HCT116 (cell line): Measurements from ENCODE around the gene MED15. TPM values are rescaled to one million over a fixed set of nuclear protein-coding genes. Genes with fewer than 3 reads are reported as not detected.
"Not testable (repeated sequence)": the region's sequence is repeated elsewhere in the genome, so short reads cannot be mapped to it uniquely, and the experiment has no call there.

Experiments
- ATAC-seq: fragments of 200-7000 bp; cut with Tn5 transposase; 2 replicates; pipeline ENCODE4 v1.9.1; 2020; ENCODE audit warnings: mild to moderate bottlenecking, moderate library complexity
- BruUV-seq: library from RNA; stranded (reverse); fragments of 400-500 nt; replicated peaks from 2 replicates; lab custom pipeline; 2021; lab: Mats Ljungman, UMichigan
- CTCF ChIA-PET: fragments of 300-600 bp; sonication (Branson Sonifier 250); formaldehyde crosslinking; loops from one replicate; lab custom pipeline; 2021; ENCODE audit warnings: antibody characterized with exemption; lab: Charles Lee
- POLR2A ChIA-PET: fragments of 300-600, 350-600 bp; sonication (Branson Sonifier 250); formaldehyde crosslinking; loops from one replicate; lab custom pipeline; 2021; ENCODE audit warnings: antibody characterized with exemption; lab: Charles Lee
- RAD21 ChIA-PET, 2 experiments: fragments of 300-600 bp; sonication (Branson Sonifier 250); formaldehyde crosslinking; loops; one replicate each; lab custom pipeline; 2023; ENCODE audit warnings: low total read pairs in 2 of 2; ENCODE audit not compliant: uncharacterized antibody in 2 of 2, unreplicated experiment in 2 of 2, low non-redundant PET in 1 of 2; lab: Charles Lee
- DNase-seq: peaks from one replicate; pipeline ENCODE4 v3.0.0-alpha.2; 2010; ENCODE audit warnings: low read depth, low spot score
- H2AFZ ChIP-seq: fragments of 200-600 bp; shearing (Covaris generic), sonication (generic); 2 replicates; pipeline ENCODE4 v1.6.1; 2017; ENCODE audit warnings: low read depth, mixed run types, mixed read lengths, antibody characterized with exemption, low read length; ENCODE audit not compliant: poor library complexity, severe bottlenecking
- H3K27ac ChIP-seq: 2 replicates; pipeline ENCODE4 v1.5.1; 2012; ENCODE audit warnings: low read depth, low read length
- H3K27me3 ChIP-seq: fragments of 200-600 bp; sonication (generic); 2 replicates; pipeline ENCODE4 v1.6.1; 2016; ENCODE audit warnings: mixed run types, low read length, mixed read lengths; ENCODE audit not compliant: insufficient read depth
- H3K36me3 ChIP-seq, 2 experiments: fragments of 200-500 bp in 1 of 2; fragments of 200-600 bp in 1 of 2; sonication (Bioruptor generic) in 1 of 2; sonication (generic) in 1 of 2; 2 replicates each; pipeline versions ENCODE4 v1.5.1 to v1.6.1; 2014 to 2016; ENCODE audit warnings: low read length in 2 of 2, inconsistent platforms in 1 of 2, mixed read lengths in 1 of 2, mixed run types in 1 of 2; ENCODE audit not compliant: insufficient read depth in 2 of 2, control insufficient read depth in 1 of 2
- H3K4me1 ChIP-seq, 2 experiments: fragments of 200-600 bp in 1 of 2; sonication (generic) in 1 of 2; 2 replicates each; pipeline versions ENCODE4 v1.5.1 to v1.6.1; 2012 to 2017; ENCODE audit warnings: low read length in 2 of 2, inconsistent platforms in 1 of 2, mild to moderate bottlenecking in 1 of 2, mixed read lengths in 1 of 2, mixed run types in 1 of 2, moderate library complexity in 1 of 2; ENCODE audit not compliant: insufficient read depth in 2 of 2, control insufficient read depth in 1 of 2
- H3K4me2 ChIP-seq: fragments of 200-600 bp; sonication (generic); 2 replicates; pipeline ENCODE4 v1.6.1; 2017; ENCODE audit warnings: mixed run types, low read length, mixed read lengths
- H3K4me3 ChIP-seq, 2 experiments: fragments of 200-600 bp in 1 of 2; sonication (generic) in 1 of 2; replicated peaks in 1 of 2; 2 replicates each; pipeline ENCODE4 v1.5.1; 2011 to 2016; ENCODE audit warnings: low read length in 2 of 2, control low read depth in 1 of 2, low read depth in 1 of 2, mild to moderate bottlenecking in 1 of 2, mixed read lengths in 1 of 2, mixed run types in 1 of 2
- H3K79me2 ChIP-seq: fragments of 200-600 bp; sonication (generic); 2 replicates; pipeline ENCODE4 v1.6.1; 2017; ENCODE audit warnings: mild to moderate bottlenecking, mixed run types, low read length, moderate library complexity, mixed read lengths; ENCODE audit not compliant: insufficient read depth
- H3K9ac ChIP-seq: fragments of 200-600 bp; sonication (generic); 2 replicates; pipeline ENCODE4 v1.6.1; 2016; ENCODE audit warnings: low read length, mixed read lengths
- H3K9me2 ChIP-seq: fragments of 200-600 bp; sonication (generic), shearing (Covaris generic); 2 replicates; pipeline ENCODE4 v1.6.1; 2017; ENCODE audit warnings: mixed run types, mild to moderate bottlenecking, moderate library complexity; ENCODE audit not compliant: insufficient read depth
- H3K9me3 ChIP-seq, 2 experiments: fragments of 200-500 bp in 1 of 2; fragments of 200-600 bp in 1 of 2; sonication (Bioruptor generic) in 1 of 2; sonication (generic) in 1 of 2; 2 replicates each; pipeline ENCODE4 v1.6.1; 2014 to 2017; ENCODE audit warnings: low read length in 2 of 2, mixed read lengths in 2 of 2, inconsistent platforms in 1 of 2, low read depth in 1 of 2, mild to moderate bottlenecking in 1 of 2, mixed run types in 1 of 2, moderate library complexity in 1 of 2; ENCODE audit not compliant: control insufficient read depth in 1 of 2, insufficient read depth in 1 of 2
- H4K20me1 ChIP-seq: fragments of 200-600 bp; sonication (generic), shearing (Covaris generic); 2 replicates; pipeline ENCODE4 v1.6.1; 2017; ENCODE audit warnings: mixed run types, mild to moderate bottlenecking, moderate library complexity; ENCODE audit not compliant: insufficient read depth
- ATF3 ChIP-seq: IDR thresholded peaks from 2 replicates; pipeline ENCODE4 v1.6.1; 2012
- CBX3 ChIP-seq: IDR thresholded peaks from 2 replicates; pipeline ENCODE4 v1.6.1; 2012; ENCODE audit warnings: low read depth
- CTCF ChIP-seq, 3 experiments: fragments of 200-600 bp in 1 of 3; sonication (generic) in 1 of 3; IDR thresholded peaks in 2 of 3; conservative IDR thresholded peaks in 1 of 3; 2 replicates each; pipeline ENCODE4 v1.5.1; 2012 to 2017; ENCODE audit warnings: low read depth in 2 of 3, low read length in 2 of 3, antibody characterized with exemption in 1 of 3, borderline replicate concordance in 1 of 3, control low read depth in 1 of 3, mild to moderate bottlenecking in 1 of 3, mixed read lengths in 1 of 3, mixed run types in 1 of 3, moderate library complexity in 1 of 3; ENCODE audit not compliant: insufficient read depth in 1 of 3
- ELF1 ChIP-seq: IDR thresholded peaks from 2 replicates; pipeline ENCODE4 v1.6.1; 2012; ENCODE audit warnings: low read depth, borderline replicate concordance
- POLR2A ChIP-seq: IDR thresholded peaks from 2 replicates; pipeline ENCODE4 v1.7.0; 2011; ENCODE audit warnings: borderline replicate concordance; ENCODE audit not compliant: insufficient read depth, insufficient read length; ENCODE audit errors: extremely low read depth
- SIN3A ChIP-seq: IDR thresholded peaks from 2 replicates; pipeline ENCODE4 v1.6.1; 2012; ENCODE audit warnings: low read depth
- ZFX ChIP-seq: fragments of 450-650 bp; IDR thresholded peaks from 2 replicates; pipeline ENCODE4 v1.6.1; 2017
- intact Hi-C: fragments of 100-400 bp; cut with micrococcal nuclease; formaldehyde crosslinking; loops from 2 replicates; pipeline ENCODE4 v1.10.0; 2022
- total RNA-seq: library from RNA; stranded (reverse); gene quantifications from one replicate; pipeline ENCODE4 v1.2.1, GENCODE V29; 2021; ENCODE audit not compliant: unreplicated experiment

Gene MED15
- total RNA-seq, 1 experiment from 2014 or later, result 81.3 TPM

- Histone ChIP-seq H3K9me3 (no peaks in the 10 kb centered on the region), H4K20me1 (0 out of 2 replicates have a peak, but pooled peaks cover 2% of the 10 kb centered on the region), H3K27me3 (no peaks in the 10 kb centered on the region), H2AFZ (no peak overlapping the region), H3K27ac (no peak overlapping the region), H3K79me2 (peaks cover 60% of the 10 kb centered on the region), H3K9me2 (no peaks in the 10 kb centered on the region), H3K4me3 (no peak overlapping the region), H3K4me2 (no peak overlapping the region), H3K36me3 (peaks cover 8 to 35% of the 10 kb centered on the region in 2 experiments), H3K4me1 (no peaks in the 10 kb centered on the region), H3K9ac (no peak overlapping the region)
- ChIA-PET RAD21 (no interaction called here), CTCF (interaction anchor here (2.4 kb wide), 1 partner anchor 22 kb away, joined by 6 read pairs; no protein-coding TSS in a partner anchor), POLR2A (no interaction called here)
- intact Hi-C loops, result no loop called here
- no peak for DNase-seq
- no TSS peak for BruUV-seq
- TF ChIP-seq POLR2A, result no peak
- no peak for TF ChIP-seq ZFX
- TF ChIP-seq ELF1, result no peak
- ATAC-seq, result no peak
These were observed 34.6 kb downstream of the MED15 start for GRCh38 chr22:20542055-20542454.

- ChIA-PET CTCF (interaction anchor here (2.4 kb wide), 1 partner anchor 21 kb away, joined by 6 read pairs; no protein-coding TSS in a partner anchor), POLR2A (no interaction called here), RAD21 (no interaction called here)
- peaks cover 6 to 28% of the 10 kb centered on the region in 2 experiments for H3K36me3 ChIP-seq
- H3K79me2 ChIP-seq, result peaks cover 60% of the 10 kb centered on the region
- no peak overlapping the region for H3K27ac ChIP-seq
- no peak overlapping the region for H3K9ac ChIP-seq
- no peak overlapping the region for H2AFZ ChIP-seq
- H3K27me3 ChIP-seq, result no peaks in the 10 kb centered on the region
- ATAC-seq (no peak), DNase-seq (no peak)
- TF ChIP-seq CBX3 (no peak), CTCF (IDR thresholded peaks at IDR 0.05 in 2 of 3, conservative IDR thresholded peaks at IDR 0.05 in 1 of 3; ENCODE audit: borderline replicate concordance in 1 of 3, insufficient read depth in 1 of 3, low read depth in 2 of 3, low read length in 2 of 3) (no peak), POLR2A (no peak), ATF3 (no peak), SIN3A (no peak)
- H4K20me1 ChIP-seq, result 0 out of 2 replicates have a peak, but pooled peaks cover 2% of the 10 kb centered on the region
- no peaks in the 10 kb centered on the region for H3K9me2 ChIP-seq
- H3K9me3 ChIP-seq, result no peaks in the 10 kb centered on the region
- BruUV-seq, result no TSS peak
- H3K4me2 ChIP-seq, result no peak overlapping the region
- no peaks in the 10 kb centered on the region for H3K4me1 ChIP-seq
- intact Hi-C loops, result no loop called here
- no peak overlapping the region for H3K4me3 ChIP-seq
These were observed 35.3 kb downstream of the MED15 start for GRCh38 chr22:20542736-20543135.

GRCh38 chr22:20545318-20545634 is 37.9 kb downstream of the MED15 start:
- H3K4me2 ChIP-seq, RAD21 ChIA-PET, DNase-seq, H3K27me3 ChIP-seq, intact Hi-C loops, H3K9ac ChIP-seq, H3K27ac ChIP-seq, H3K9me2 ChIP-seq, POLR2A ChIA-PET, H2AFZ ChIP-seq, CTCF ChIA-PET, H4K20me1 ChIP-seq, H3K9me3 ChIP-seq, H3K4me1 ChIP-seq, ATAC-seq, BruUV-seq, H3K4me3 ChIP-seq: not testable (repeated sequence)
- peaks cover 69% of the 10 kb centered on the region for H3K79me2 ChIP-seq
- H3K36me3 ChIP-seq, result peaks cover 3 to 20% of the 10 kb centered on the region in 2 experiments; a peak in 3 of 4 replicates
